ENCODE results near the gene POLR3H.

The POLR3H gene

GRCh38 chr22:41485033-41485432, 59.2 kb downstream of the POLR3H start:
- no peak overlapping the region for H2AFZ ChIP-seq (ENCODE audit: low read length)
- H3K4me1 ChIP-seq (ENCODE audit: low read length) = no peaks in the 10 kb centered on the region
- H3K36me3 ChIP-seq (replicated peaks; ENCODE audit: insufficient read depth, low read length) = no peaks in the 10 kb centered on the region
- H3K27ac ChIP-seq (ENCODE audit: low read length) = no peak overlapping the region
- no peak for DNase-seq
- no peaks in the 10 kb centered on the region for H3K27me3 ChIP-seq (replicated peaks; ENCODE audit: insufficient read depth, low read length)
- H3K9me3 ChIP-seq (replicated peaks; ENCODE audit: insufficient read depth, low read length) = no peaks in the 10 kb centered on the region
- H4K20me1 ChIP-seq (ENCODE audit: insufficient read depth, low read length) = peaks cover 49% of the 10 kb centered on the region
- no peak overlapping the region for H3K9ac ChIP-seq (ENCODE audit: low read length)
- no peak for TF ChIP-seq EZH2phosphoT487 (IDR thresholded peaks at IDR 0.05; ENCODE audit: low read length)
- TF ChIP-seq EZH2 (optimal IDR thresholded peaks at IDR 0.05; ENCODE audit: low read depth, low read length) = no peak
- no peak for TF ChIP-seq CTCF (IDR thresholded peaks at IDR 0.05; ENCODE audit: low read length)
- no peaks in the 10 kb centered on the region for H3K9me2 ChIP-seq (replicated peaks; ENCODE audit: insufficient read depth, low read length)
- peaks cover 97% of the 10 kb centered on the region for H3K79me2 ChIP-seq (ENCODE audit: low read length)
- H3K4me3 ChIP-seq (ENCODE audit: low read length) = no peak overlapping the region
- no peak overlapping the region for H3K4me2 ChIP-seq (ENCODE audit: low read depth, low read length)
- H3F3A ChIP-seq (ENCODE audit: insufficient read depth, low read length) = no peaks in the 10 kb centered on the region

- Histone ChIP-seq H3K9me2 (replicated peaks; ENCODE audit: insufficient read depth, low read length) (no peaks in the 10 kb centered on the region), H2AFZ (ENCODE audit: low read length) (no peak overlapping the region), H3K9ac (ENCODE audit: low read length) (no peak overlapping the region), H3K4me2 (ENCODE audit: low read depth, low read length) (no peak overlapping the region), H3K79me2 (ENCODE audit: low read length) (peaks cover 97% of the 10 kb centered on the region), H3K9me3 (replicated peaks; ENCODE audit: insufficient read depth, low read length) (no peaks in the 10 kb centered on the region), H3K4me1 (ENCODE audit: low read length) (no peaks in the 10 kb centered on the region), H3K4me3 (ENCODE audit: low read length) (no peak overlapping the region), H4K20me1 (ENCODE audit: insufficient read depth, low read length) (peaks cover 47% of the 10 kb centered on the region), H3K27me3 (replicated peaks; ENCODE audit: insufficient read depth, low read length) (no peaks in the 10 kb centered on the region), H3K36me3 (replicated peaks; ENCODE audit: insufficient read depth, low read length) (no peaks in the 10 kb centered on the region), H3K27ac (ENCODE audit: low read length) (no peak overlapping the region), H3F3A (ENCODE audit: insufficient read depth, low read length) (no peaks in the 10 kb centered on the region)
- no peak for DNase-seq
- TF ChIP-seq EZH2 (optimal IDR thresholded peaks at IDR 0.05; ENCODE audit: low read depth, low read length) = no peak
- TF ChIP-seq CTCF (IDR thresholded peaks at IDR 0.05; ENCODE audit: low read length) = no peak
- no peak for TF ChIP-seq EZH2phosphoT487 (IDR thresholded peaks at IDR 0.05; ENCODE audit: low read length)
Observed at GRCh38 chr22:41482319-41482935, 61.8 kb downstream of the POLR3H start.

GRCh38 chr22:41481925-41482318, 62.3 kb downstream of the POLR3H start:
- Histone ChIP-seq H3K4me1 (ENCODE audit: low read length) (no peaks in the 10 kb centered on the region), H3K9me2 (replicated peaks; ENCODE audit: insufficient read depth, low read length) (no peaks in the 10 kb centered on the region), H3K9ac (ENCODE audit: low read length) (no peak overlapping the region), H4K20me1 (ENCODE audit: insufficient read depth, low read length) (peaks cover 43% of the 10 kb centered on the region), H3K27me3 (replicated peaks; ENCODE audit: insufficient read depth, low read length) (no peaks in the 10 kb centered on the region), H3K9me3 (replicated peaks; ENCODE audit: insufficient read depth, low read length) (no peaks in the 10 kb centered on the region), H3K27ac (ENCODE audit: low read length) (no peak overlapping the region), H3F3A (ENCODE audit: insufficient read depth, low read length) (no peaks in the 10 kb centered on the region), H3K4me2 (ENCODE audit: low read depth, low read length) (no peak overlapping the region), H3K36me3 (replicated peaks; ENCODE audit: insufficient read depth, low read length) (no peaks in the 10 kb centered on the region), H3K4me3 (ENCODE audit: low read length) (no peak overlapping the region), H3K79me2 (ENCODE audit: low read length) (peaks cover 95% of the 10 kb centered on the region), H2AFZ (ENCODE audit: low read length) (no peak overlapping the region)
- TF ChIP-seq EZH2phosphoT487 (IDR thresholded peaks at IDR 0.05; ENCODE audit: low read length) (no peak), EZH2 (optimal IDR thresholded peaks at IDR 0.05; ENCODE audit: low read depth, low read length) (no peak), CTCF (IDR thresholded peaks at IDR 0.05; ENCODE audit: low read length) (no peak)
- no peak for DNase-seq
